ENCODE data around the gene ASB12. TPM values are rescaled to one million over a fixed set of nuclear protein-coding genes. Genes with fewer than 3 reads are reported as not detected.

ASB12 gene
- total RNA-seq (0.37 TPM in 1 of 2 replicates, not detected in the other), polyA plus RNA-seq (0.33 and 0.45 TPM in 2 replicates), polyA minus RNA-seq (0.36 TPM in 1 of 2 replicates, not detected in the other)
- 0.44 TPM for total RNA-seq (2013)

- no peaks in the 10 kb centered on the region for H3K4me1 Mint-ChIP-seq
- no peak for TF ChIP-seq EZH2 (IDR thresholded peaks at IDR 0.05; ENCODE audit: borderline replicate concordance, insufficient read depth, low read depth, low read length, poor library complexity, severe bottlenecking)
- no peak for TF ChIP-seq CTCF (IDR thresholded peaks at IDR 0.05)
Observed at GRCh38 chrX:64230123-64230970, at the start of gene ASB12. ASB12 (minus strand) TSS chrX:64230607; CDS start chrX:64225650, 4,957 bp downstream.

GRCh38 chrX:64265265-64265664, 34.9 kb upstream of the ASB12 start:
- H3K9ac ChIP-seq (ENCODE audit: low read length) = no peak overlapping the region
- H3K27ac ChIP-seq (ENCODE audit: low read length in 2 of 2) = no peak overlapping the region
- no peaks in the 10 kb centered on the region for H3K4me1 Mint-ChIP-seq
- ATAC-seq (ENCODE audit: low read depth) (no peak), DNase-seq (no peak)
- POLR2A ChIA-PET = no interaction called here
- no peaks in the 10 kb centered on the region for H3K9me3 ChIP-seq (ENCODE audit: control extremely low read depth in 1 of 3, control insufficient read depth in 2 of 3, insufficient read depth in 1 of 3, low read length in 2 of 3)
- H3K4me3 Mint-ChIP-seq = no peak overlapping the region
- intact Hi-C loops (cut with micrococcal nuclease) = no loop called here
- H4K20me1 ChIP-seq (ENCODE audit: control insufficient read depth, insufficient read depth, low read length, poor library complexity, severe bottlenecking) = no peaks in the 10 kb centered on the region
- no peak overlapping the region for H2AFZ ChIP-seq (ENCODE audit: insufficient read depth, low read depth, low read length, poor library complexity, severe bottlenecking)
- no peaks in the 10 kb centered on the region for H3K36me3 ChIP-seq (replicated peaks in 1 of 2; ENCODE audit: control extremely low read depth in 1 of 2, control insufficient read depth in 1 of 2, extremely low read depth in 1 of 2, insufficient read depth in 2 of 2, low read length in 1 of 2)
- no peaks in the 10 kb centered on the region for H3K4me1 ChIP-seq (ENCODE audit: control insufficient read depth in 2 of 2, insufficient read depth in 2 of 2, low read length in 2 of 2)
- H3K27me3 ChIP-seq (replicated peaks in 1 of 4; ENCODE audit: control extremely low read depth in 1 of 4, control insufficient read depth in 3 of 4, insufficient read depth in 4 of 4, low read length in 3 of 4) = no peaks in the 10 kb centered on the region
- TF ChIP-seq EZH2 (IDR thresholded peaks at IDR 0.05; ENCODE audit: borderline replicate concordance, insufficient read depth, low read depth, low read length, poor library complexity, severe bottlenecking) (no peak), CTCF (IDR thresholded peaks at IDR 0.05) (no peak)
- no peak overlapping the region for H3K27ac Mint-ChIP-seq
- H3K4me3 ChIP-seq (ENCODE audit: control extremely low read depth in 1 of 5, extremely low read depth in 1 of 5, insufficient read depth in 1 of 5, low read depth in 2 of 5, low read length in 4 of 5) = no peak overlapping the region
- H3K4me2 ChIP-seq (replicated peaks; ENCODE audit: low read depth, low read length, poor library complexity, severe bottlenecking) = no peak overlapping the region
- CTCF ChIA-PET = no interaction called here
- H3K9me3 Mint-ChIP-seq (ENCODE audit: insufficient read depth) = no peaks in the 10 kb centered on the region
- no peaks in the 10 kb centered on the region for H3K27me3 Mint-ChIP-seq
- H3K79me2 ChIP-seq (ENCODE audit: control insufficient read depth, insufficient read depth, low read length) = no peaks in the 10 kb centered on the region

More at GRCh38 chrX:64230123-64230970, at the start of gene ASB12:
- intact Hi-C loops (cut with micrococcal nuclease) = no loop called here
- Histone ChIP-seq H4K20me1 (ENCODE audit: control insufficient read depth, insufficient read depth, low read length, poor library complexity, severe bottlenecking) (no peaks in the 10 kb centered on the region), H3K27ac (ENCODE audit: low read length in 2 of 2) (no peak within 1 kb of the TSS), H3K4me1 (ENCODE audit: control insufficient read depth in 2 of 2, insufficient read depth in 2 of 2, low read length in 2 of 2) (no peaks in the 10 kb centered on the region), H2AFZ (ENCODE audit: insufficient read depth, low read depth, low read length, poor library complexity, severe bottlenecking) (no peak within 1 kb of the TSS), H3K4me3 (ENCODE audit: control extremely low read depth in 1 of 5, extremely low read depth in 1 of 5, insufficient read depth in 1 of 5, low read depth in 2 of 5, low read length in 4 of 5) (no peak within 1 kb of the TSS), H3K79me2 (ENCODE audit: control insufficient read depth, insufficient read depth, low read length) (no peaks in the 10 kb centered on the region), H3K9me3 (ENCODE audit: control extremely low read depth in 1 of 3, control insufficient read depth in 2 of 3, insufficient read depth in 1 of 3, low read length in 2 of 3) (no peaks in the 10 kb centered on the region), H3K4me2 (replicated peaks; ENCODE audit: low read depth, low read length, poor library complexity, severe bottlenecking) (no peak within 1 kb of the TSS), H3K27me3 (replicated peaks in 1 of 4; ENCODE audit: control extremely low read depth in 1 of 4, control insufficient read depth in 3 of 4, insufficient read depth in 4 of 4, low read length in 3 of 4) (no peaks in the 10 kb centered on the region), H3K9ac (ENCODE audit: low read length) (no peak within 1 kb of the TSS), H3K36me3 (replicated peaks in 1 of 2; ENCODE audit: control extremely low read depth in 1 of 2, control insufficient read depth in 1 of 2, extremely low read depth in 1 of 2, insufficient read depth in 2 of 2, low read length in 1 of 2) (no peaks in the 10 kb centered on the region)
- H3K27ac Mint-ChIP-seq = no peak within 1 kb of the TSS
- H3K4me3 Mint-ChIP-seq = no peak within 1 kb of the TSS
- ATAC-seq (ENCODE audit: low read depth) (no peak), DNase-seq (no peak)
- H3K27me3 Mint-ChIP-seq = no peaks in the 10 kb centered on the region
- WGBS (ENCODE audit: insufficient coverage) = 100% methylated on average over 3 of the region's 17 CpGs
- CTCF ChIA-PET = no interaction called here
- no peaks in the 10 kb centered on the region for H3K9me3 Mint-ChIP-seq (ENCODE audit: insufficient read depth)
- POLR2A ChIA-PET = no interaction called here

All from B cell (primary cell).